Panc1 (cell line): ENCODE results near the gene ABLIM2. TPM values are rescaled to one million over a fixed set of nuclear protein-coding genes. Genes with fewer than 3 reads are reported as not detected.

Experiments
- ATAC-seq: fragments of 200-7000 bp; cut with Tn5 transposase; 2 replicates; pipeline ENCODE4 v1.9.1; 2020; ENCODE audit warnings: mild to moderate bottlenecking, moderate library complexity
- BruUV-seq: library from RNA; stranded (reverse); fragments of 400-500 nt; replicated peaks from 2 replicates; lab custom pipeline; 2021; lab: Mats Ljungman, UMichigan
- CTCF ChIA-PET: fragments of 300-600 bp; sonication (Branson Sonifier 250); formaldehyde crosslinking; loops from one replicate; lab custom pipeline; 2022; ENCODE audit warnings: antibody characterized with exemption; lab: Charles Lee
- POLR2A ChIA-PET: fragments of 300-600 bp; sonication (Branson Sonifier 250); formaldehyde crosslinking; loops from one replicate; lab custom pipeline; 2022; ENCODE audit warnings: antibody characterized with exemption; lab: Charles Lee
- DNase-seq: peaks from one replicate; pipeline ENCODE4 v3.0.0-alpha.2; 2010; ENCODE audit warnings: low read depth, low spot score
- H3K27ac ChIP-seq: 2 replicates; pipeline ENCODE4 v1.5.1; 2011; ENCODE audit warnings: mild to moderate bottlenecking, low read length, inconsistent platforms
- H3K27me3 ChIP-seq: fragments of 200-500 bp; sonication (Bioruptor generic); 2 replicates; pipeline ENCODE4 v1.6.0; 2014; ENCODE audit warnings: low read length, inconsistent platforms; ENCODE audit not compliant: control insufficient read depth, insufficient read depth
- H3K36me3 ChIP-seq: fragments of 200-500 bp; sonication (Bioruptor generic); 2 replicates; pipeline ENCODE4 v1.5.1; 2014; ENCODE audit warnings: inconsistent platforms, mild to moderate bottlenecking, low read length, moderate library complexity; ENCODE audit not compliant: control insufficient read depth, insufficient read depth
- H3K4me1 ChIP-seq: 2 replicates; pipeline ENCODE4 v1.5.1; 2011; ENCODE audit warnings: inconsistent platforms, mild to moderate bottlenecking, low read length, moderate library complexity; ENCODE audit not compliant: control insufficient read depth, insufficient read depth
- H3K4me3 ChIP-seq, 2 experiments: 2 replicates each; pipeline ENCODE4 v1.5.1; 2011 to 2012; ENCODE audit warnings: low read depth in 2 of 2, low read length in 2 of 2, mild to moderate bottlenecking in 2 of 2, inconsistent platforms in 1 of 2, moderate library complexity in 1 of 2
- H3K9me3 ChIP-seq: fragments of 200-500 bp; sonication (Bioruptor generic); 2 replicates; pipeline ENCODE4 v1.5.1; 2014; ENCODE audit warnings: low read depth, mild to moderate bottlenecking, inconsistent platforms, low read length, moderate library complexity; ENCODE audit not compliant: control insufficient read depth, insufficient read depth
- CTCF ChIP-seq: fragments of 450-650 bp; IDR thresholded peaks from 2 replicates; pipeline ENCODE4 v1.5.1; 2017; ENCODE audit warnings: mild to moderate bottlenecking
- POLR2AphosphoS5 ChIP-seq: IDR thresholded peaks from 2 replicates; pipeline ENCODE4 v1.6.1; 2012; ENCODE audit warnings: mild to moderate bottlenecking, low read depth, low read length, moderate library complexity
- REST ChIP-seq, 2 experiments: IDR thresholded peaks; 2 replicates each; pipeline ENCODE4 v1.6.1; 2011 to 2012; ENCODE audit warnings: low read depth in 2 of 2, control low read depth in 1 of 2, low read length in 1 of 2, mild to moderate bottlenecking in 1 of 2, moderate library complexity in 1 of 2; ENCODE audit not compliant: insufficient read depth in 1 of 2
- SIN3A ChIP-seq: IDR thresholded peaks from 2 replicates; pipeline ENCODE4 v1.6.1; 2012; ENCODE audit warnings: low read depth, mild to moderate bottlenecking, low read length, moderate library complexity, borderline replicate concordance; ENCODE audit not compliant: insufficient read depth
- TCF7L2 ChIP-seq: IDR thresholded peaks from 2 replicates; pipeline ENCODE4 v1.6.1; 2011; ENCODE audit warnings: mild to moderate bottlenecking, low read depth, low read length, inconsistent platforms
- in situ Hi-C: cut with HindIII; loops from 2 replicates; pipeline ENCODE4 v1.10.0; 2016; ENCODE audit warnings: low sequenced_read_pairs, low pct_unique_long_range_greater_than_20kb
- intact Hi-C: fragments of 100-400 bp; cut with micrococcal nuclease; formaldehyde crosslinking; loops from one replicate; pipeline ENCODE4 v1.10.0; 2022; ENCODE audit not compliant: unreplicated experiment
- total RNA-seq: library from RNA; stranded (reverse); gene quantifications from one replicate; pipeline ENCODE4 v1.2.1, GENCODE V29; 2021; ENCODE audit not compliant: unreplicated experiment

Gene ABLIM2
- total RNA-seq, 1 experiment from 2014 or later: 0.64 TPM

- no peak for DNase-seq
- no peak for ATAC-seq
- Histone ChIP-seq H3K36me3 (no peaks in the 10 kb centered on the region), H3K9me3 (no peaks in the 10 kb centered on the region), H3K4me3 (no peak overlapping the region), H3K27me3 (no peaks in the 10 kb centered on the region), H3K4me1 (no peaks in the 10 kb centered on the region), H3K27ac (no peak overlapping the region)
- intact Hi-C loops (no loop called here), in situ Hi-C loops (no loop called here)
- ChIA-PET POLR2A (no interaction called here), CTCF (no interaction called here)
- TF ChIP-seq SIN3A (no peak), CTCF (no peak), REST (IDR thresholded peaks at IDR 0.05; ENCODE audit: insufficient read depth in 1 of 2, low read depth in 2 of 2, low read length in 1 of 2) (no peak), TCF7L2 (no peak)
- BruUV-seq: no TSS peak
Measured at GRCh38 chr4:8112672-8113071, 45.9 kb downstream of the ABLIM2 start.

- BruUV-seq: no TSS peak
- DNase-seq (no peak), ATAC-seq (no peak)
- Histone ChIP-seq H3K27ac (no peak overlapping the region), H3K4me3 (no peak overlapping the region), H3K36me3 (no peaks in the 10 kb centered on the region), H3K4me1 (no peaks in the 10 kb centered on the region), H3K27me3 (no peaks in the 10 kb centered on the region), H3K9me3 (no peaks in the 10 kb centered on the region)
- ChIA-PET CTCF (no interaction called here), POLR2A (no interaction called here)
- intact Hi-C loops (no loop called here), in situ Hi-C loops (no loop called here)
- TF ChIP-seq REST (IDR thresholded peaks at IDR 0.05; ENCODE audit: insufficient read depth in 1 of 2, low read depth in 2 of 2, low read length in 1 of 2): no peak
- TF ChIP-seq SIN3A: no peak
- no peak for TF ChIP-seq POLR2AphosphoS5
- TF ChIP-seq CTCF: no peak
- no peak for TF ChIP-seq TCF7L2
Measured at GRCh38 chr4:8112036-8112576, 46.5 kb downstream of the ABLIM2 start.
